Measurements from ENCODE around the gene ACSL1. TPM values are rescaled to one million over a fixed set of nuclear protein-coding genes. Genes with fewer than 3 reads are reported as not detected.
A peak's percentile ranks its signal among the peaks of the same experiment; 100 is the strongest.

Gene ACSL1
- total RNA-seq, 2 donors from 2014 or later, result 110 to 111 TPM

DNA sequence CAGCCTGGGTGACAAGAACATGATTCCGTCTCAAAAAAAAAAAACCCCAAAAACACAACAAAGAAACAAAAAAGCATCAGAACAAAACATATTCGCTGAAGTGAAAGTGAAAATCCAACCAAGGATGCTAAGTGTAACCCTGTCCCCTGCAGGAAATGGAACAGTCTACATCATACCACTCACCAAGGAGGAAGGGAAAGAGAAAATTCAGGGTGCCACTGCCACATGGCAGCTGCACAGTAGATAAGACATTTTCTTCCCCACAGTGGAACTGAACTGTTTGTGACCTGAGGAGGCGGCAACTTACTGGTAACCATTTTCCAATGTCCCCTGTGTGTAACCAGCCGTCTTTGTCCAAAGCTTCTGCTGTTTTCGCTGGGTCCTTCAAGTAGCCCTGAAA, 63.7 kb downstream of the ACSL1 start:
- Mint-ChIP-seq H3K4me3 (peak overlapping the region; percentile 36), H3K36me3 (peaks cover 19% of the 10 kb centered on the region), H3K27ac (peak overlapping the region; percentile 22 to 77), H3K4me1 (ENCODE audit: low read depth in 2 of 2) (peaks cover 11 to 12% of the 10 kb centered on the region in 2 donors), H3K27me3 (no peaks in the 10 kb centered on the region), H3K9me3 (no peaks in the 10 kb centered on the region)
- DNase-seq (ENCODE audit: low spot score), result no peak
- ATAC-seq, result peak; percentile 82 to 90

DNA sequence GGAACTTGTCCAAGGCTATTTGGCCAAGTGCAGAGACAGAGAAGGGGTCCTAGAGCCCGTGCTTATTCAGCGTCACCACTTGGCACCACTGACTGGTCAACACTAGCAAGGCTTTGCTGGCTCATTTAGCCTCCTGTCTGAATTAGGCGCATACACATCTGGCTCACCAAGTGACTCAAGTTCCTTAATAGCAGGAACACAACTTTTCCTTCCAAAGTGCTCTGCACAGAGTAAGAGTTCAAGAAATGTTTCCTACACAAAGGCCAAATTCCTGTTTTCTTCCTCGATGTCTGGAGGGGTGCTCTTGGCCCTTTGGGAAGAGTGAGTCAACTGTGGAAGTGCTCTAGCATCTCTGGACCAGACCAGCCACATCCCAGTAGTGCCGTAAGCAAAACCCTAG, 65.1 kb downstream of the ACSL1 start:
- H3K36me3 Mint-ChIP-seq, result peaks cover 19% of the 10 kb centered on the region
- ATAC-seq, result no peak
- no peak overlapping the region for H3K4me3 Mint-ChIP-seq

GRCh38 chr4:184757810-184758209, 68.0 kb downstream of the ACSL1 start:
- ATAC-seq, result no peak
- H3K36me3 Mint-ChIP-seq, result peaks cover 32% of the 10 kb centered on the region
- H3K27ac Mint-ChIP-seq, result no peak overlapping the region
- no peak for DNase-seq (ENCODE audit: low spot score)
- no peaks in the 10 kb centered on the region for H3K27me3 Mint-ChIP-seq
- H3K9me3 Mint-ChIP-seq, result no peaks in the 10 kb centered on the region
- H3K4me3 Mint-ChIP-seq, result no peak overlapping the region
- H3K4me1 Mint-ChIP-seq (ENCODE audit: low read depth in 2 of 2), result peaks cover 11 to 12% of the 10 kb centered on the region in 2 donors

More for the DNA sequence above, 65.1 kb downstream of the ACSL1 start:
- DNase-seq (ENCODE audit: low spot score), result no peak
- no peak overlapping the region for H3K27ac Mint-ChIP-seq
- H3K27me3 Mint-ChIP-seq, result no peaks in the 10 kb centered on the region
- H3K9me3 Mint-ChIP-seq, result no peaks in the 10 kb centered on the region
- H3K4me1 Mint-ChIP-seq (ENCODE audit: low read depth in 2 of 2), result peaks cover 11 to 12% of the 10 kb centered on the region in 2 donors

DNA sequence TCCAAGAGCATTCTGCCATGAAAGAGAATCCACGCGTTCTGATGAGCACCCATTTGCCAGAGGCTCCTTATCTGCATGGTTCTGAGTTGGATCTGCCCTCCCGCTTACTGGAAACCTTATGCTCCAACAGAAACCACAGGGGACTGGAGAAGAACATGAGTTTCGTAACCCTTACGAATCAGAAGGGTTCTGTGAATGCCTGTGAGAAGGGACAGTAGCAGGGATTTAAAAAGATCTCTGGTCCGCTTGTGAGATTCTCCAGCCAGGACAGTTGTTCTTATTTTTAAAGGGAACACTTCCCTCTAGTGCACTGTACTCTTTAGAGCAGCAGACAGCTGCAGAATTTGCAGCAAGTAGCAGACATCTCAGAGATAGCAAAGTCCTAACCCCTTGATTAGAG, 69.4 kb downstream of the ACSL1 start:
- Mint-ChIP-seq H3K36me3 (peaks cover 32% of the 10 kb centered on the region), H3K9me3 (no peaks in the 10 kb centered on the region), H3K4me3 (no peak overlapping the region), H3K4me1 (ENCODE audit: low read depth in 2 of 2) (peaks cover 0 to 7% of the 10 kb centered on the region in 2 donors), H3K27ac (no peak overlapping the region), H3K27me3 (peaks cover 0 to 3% of the 10 kb centered on the region in 2 donors)
- no peak for ATAC-seq
- no peak for DNase-seq (ENCODE audit: low spot score)

- Mint-ChIP-seq H3K4me3 (no peak overlapping the region), H3K4me1 (ENCODE audit: low read depth in 2 of 2) (peaks cover 0 to 7% of the 10 kb centered on the region in 2 donors), H3K36me3 (peaks cover 30% of the 10 kb centered on the region), H3K27ac (no peak overlapping the region), H3K9me3 (no peaks in the 10 kb centered on the region), H3K27me3 (peaks cover 0 to 9% of the 10 kb centered on the region in 2 donors)
- DNase-seq (ENCODE audit: low spot score) (no peak), ATAC-seq (no peak)
Observed at GRCh38 chr4:184755278-184755677, 70.5 kb downstream of the ACSL1 start.

DNA sequence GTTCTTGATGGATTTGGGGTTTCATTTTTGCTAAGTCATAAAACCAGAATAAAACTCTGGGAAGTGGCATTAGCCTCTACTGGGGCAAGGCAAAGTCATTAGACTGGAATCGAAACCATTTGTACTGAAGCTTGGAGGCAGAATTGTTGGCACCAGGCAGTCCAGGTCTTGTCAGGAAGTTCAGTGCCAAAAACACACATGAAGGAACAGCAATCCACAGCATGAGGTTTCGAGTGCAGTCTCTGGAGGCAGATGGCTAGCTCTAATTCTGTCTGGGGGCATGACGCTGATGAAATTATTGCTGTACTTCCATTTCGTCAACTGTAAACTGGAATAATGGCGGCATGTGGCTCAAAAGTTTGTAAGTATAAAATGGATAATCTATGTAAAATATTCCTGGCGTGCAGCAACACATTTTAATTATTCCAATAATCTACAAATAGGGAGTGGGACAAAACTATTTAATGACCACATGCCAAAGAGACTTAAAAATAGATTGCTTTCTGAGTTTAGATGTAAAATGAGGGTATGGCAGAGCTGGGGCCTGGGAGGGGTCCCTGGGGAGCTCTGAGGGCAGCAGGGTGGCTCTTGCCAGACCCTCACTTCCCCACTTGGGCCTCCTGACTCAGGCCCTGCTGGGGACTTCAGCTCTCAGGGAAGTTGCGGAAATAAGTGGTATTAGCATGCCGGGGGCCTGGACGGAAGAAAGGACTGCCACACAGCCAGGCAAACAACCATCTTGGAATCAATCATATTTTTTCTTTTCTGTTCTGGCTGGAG, 73.1 kb downstream of the ACSL1 start:
- peaks cover 18% of the 10 kb centered on the region for H3K36me3 Mint-ChIP-seq
- peaks cover 0 to 9% of the 10 kb centered on the region in 2 donors for H3K27me3 Mint-ChIP-seq
- no peak overlapping the region for H3K4me3 Mint-ChIP-seq
- no peak overlapping the region for H3K27ac Mint-ChIP-seq
- DNase-seq (ENCODE audit: low spot score), result no peak
- no peaks in the 10 kb centered on the region for H3K9me3 Mint-ChIP-seq
- ATAC-seq, result no peak
- H3K4me1 Mint-ChIP-seq (ENCODE audit: low read depth in 2 of 2), result peaks cover 0 to 4% of the 10 kb centered on the region in 2 donors

GRCh38 chr4:184751585-184751956, 74.2 kb downstream of the ACSL1 start:
- no peaks in the 10 kb centered on the region for H3K9me3 Mint-ChIP-seq
- H3K27ac Mint-ChIP-seq, result peak overlapping the region in 1 of 2 donors; percentile 2
- no peak for ATAC-seq
- H3K4me1 Mint-ChIP-seq (ENCODE audit: low read depth in 2 of 2), result peaks cover 7 to 8% of the 10 kb centered on the region in 2 donors
- peaks cover 0 to 9% of the 10 kb centered on the region in 2 donors for H3K27me3 Mint-ChIP-seq
- peaks cover 18% of the 10 kb centered on the region for H3K36me3 Mint-ChIP-seq
- no peak for DNase-seq (ENCODE audit: low spot score)
- H3K4me3 Mint-ChIP-seq, result no peak overlapping the region

DNA sequence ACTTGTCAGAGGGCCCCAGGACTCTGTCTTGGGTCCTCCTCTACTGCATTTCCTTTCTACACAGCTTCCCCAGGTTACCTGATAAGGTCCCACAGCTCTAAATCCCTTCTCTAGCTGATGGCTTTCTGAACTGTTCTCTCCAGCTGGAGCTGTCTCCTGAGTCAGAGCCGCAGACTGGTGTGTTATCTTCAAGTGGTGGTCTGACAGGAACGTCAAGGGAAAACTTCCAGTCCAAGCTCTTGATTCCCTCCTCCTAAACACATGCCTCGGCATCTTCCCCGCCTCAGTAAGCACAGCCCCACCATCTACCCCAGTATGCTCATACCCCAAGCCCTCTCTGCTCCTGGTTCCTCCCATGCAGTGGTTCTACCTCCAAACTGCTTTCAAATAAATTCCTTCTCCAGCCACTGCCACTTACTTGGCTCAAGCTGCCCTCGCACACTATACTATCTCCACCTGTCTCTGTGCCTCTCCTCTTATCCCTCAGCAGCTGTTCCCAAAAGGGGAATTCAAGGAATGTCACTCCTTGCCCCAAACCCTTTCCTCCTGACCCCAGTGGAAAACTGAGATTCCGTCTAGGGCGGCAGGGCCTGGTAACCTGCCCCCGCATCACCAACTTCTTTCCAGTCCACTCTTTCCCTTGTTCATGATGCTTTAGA, 74.7 kb downstream of the ACSL1 start:
- no peak for ATAC-seq
- Mint-ChIP-seq H3K4me3 (no peak overlapping the region), H3K27ac (peak overlapping the region in 1 of 2 donors; percentile 2), H3K4me1 (ENCODE audit: low read depth in 2 of 2) (peaks cover 10 to 12% of the 10 kb centered on the region in 2 donors), H3K36me3 (peaks cover 18% of the 10 kb centered on the region), H3K9me3 (no peaks in the 10 kb centered on the region), H3K27me3 (peaks cover 0 to 9% of the 10 kb centered on the region in 2 donors)
- DNase-seq (ENCODE audit: low spot score), result no peak

DNA sequence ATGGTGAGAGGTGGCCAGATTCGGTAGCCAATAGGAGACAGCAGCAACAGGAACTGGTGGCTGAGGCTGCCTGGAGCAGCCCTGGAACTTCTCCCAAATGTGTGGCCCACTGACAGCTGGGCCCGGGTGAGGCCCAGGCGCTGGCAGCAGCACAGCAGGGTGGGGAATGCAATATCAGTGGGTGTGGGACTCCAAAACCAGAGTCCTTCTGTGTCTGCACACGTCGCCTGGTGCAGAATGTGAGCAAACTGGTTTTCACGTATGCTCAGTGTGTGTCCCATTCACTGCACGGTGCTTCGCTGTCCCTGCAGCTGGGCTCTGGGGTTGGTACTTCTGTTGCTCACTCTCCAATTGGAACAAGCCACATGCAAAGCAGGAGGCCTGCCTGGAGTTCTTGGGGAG, 77.5 kb downstream of the ACSL1 start:
- H3K9me3 Mint-ChIP-seq, result no peaks in the 10 kb centered on the region
- DNase-seq (ENCODE audit: low spot score) (no peak), ATAC-seq (no peak)
- no peak overlapping the region for H3K4me3 Mint-ChIP-seq
- H3K27me3 Mint-ChIP-seq, result peaks cover 0 to 9% of the 10 kb centered on the region in 2 donors
- peaks cover 13 to 16% of the 10 kb centered on the region in 2 donors for H3K4me1 Mint-ChIP-seq (ENCODE audit: low read depth in 2 of 2)
- no peak overlapping the region for H3K27ac Mint-ChIP-seq
- H3K36me3 Mint-ChIP-seq, result peaks cover 1% of the 10 kb centered on the region

GRCh38 chr4:184747034-184747830, 78.5 kb downstream of the ACSL1 start:
- H3K27ac Mint-ChIP-seq, result peak overlapping the region in 1 of 2 donors; percentile 50
- peaks cover 13 to 16% of the 10 kb centered on the region in 2 donors for H3K4me1 Mint-ChIP-seq (ENCODE audit: low read depth in 2 of 2)
- H3K4me3 Mint-ChIP-seq, result no peak overlapping the region
- no peak for DNase-seq (ENCODE audit: low spot score)
- H3K36me3 Mint-ChIP-seq, result no peaks in the 10 kb centered on the region
- peaks cover 0 to 9% of the 10 kb centered on the region in 2 donors for H3K27me3 Mint-ChIP-seq
- no peaks in the 10 kb centered on the region for H3K9me3 Mint-ChIP-seq
- ATAC-seq, result peak in 1 of 2 donors; percentile 32

- Mint-ChIP-seq H3K27ac (peak overlapping the region in 1 of 2 donors; percentile 46), H3K9me3 (no peaks in the 10 kb centered on the region), H3K4me1 (ENCODE audit: low read depth in 2 of 2) (peaks cover 9 to 16% of the 10 kb centered on the region in 2 donors), H3K36me3 (no peaks in the 10 kb centered on the region), H3K4me3 (no peak overlapping the region), H3K27me3 (peaks cover 0 to 3% of the 10 kb centered on the region in 2 donors)
- ATAC-seq (peak in 1 of 2 donors; percentile 58), DNase-seq (ENCODE audit: low spot score) (no peak)
Observed at GRCh38 chr4:184745831-184746795, 79.7 kb downstream of the ACSL1 start.

GRCh38 chr4:184744236-184744635, 81.5 kb downstream of the ACSL1 start:
- H3K4me1 Mint-ChIP-seq (ENCODE audit: low read depth in 2 of 2), result peaks cover 14 to 23% of the 10 kb centered on the region in 2 donors
- DNase-seq (ENCODE audit: low spot score) (no peak), ATAC-seq (no peak)
- no peak overlapping the region for H3K27ac Mint-ChIP-seq
- H3K27me3 Mint-ChIP-seq, result no peaks in the 10 kb centered on the region
- H3K36me3 Mint-ChIP-seq, result no peaks in the 10 kb centered on the region
- no peaks in the 10 kb centered on the region for H3K9me3 Mint-ChIP-seq
- H3K4me3 Mint-ChIP-seq, result no peak overlapping the region

- Mint-ChIP-seq H3K27ac (no peak overlapping the region), H3K4me3 (no peak overlapping the region), H3K9me3 (no peaks in the 10 kb centered on the region), H3K36me3 (no peaks in the 10 kb centered on the region), H3K27me3 (no peaks in the 10 kb centered on the region), H3K4me1 (ENCODE audit: low read depth in 2 of 2) (peaks cover 14 to 23% of the 10 kb centered on the region in 2 donors)
- DNase-seq (ENCODE audit: low spot score), result no peak
- no peak for ATAC-seq
Observed at GRCh38 chr4:184743650-184744049, 82.1 kb downstream of the ACSL1 start.
